HCT116 (cell line): ENCODE measurements around the gene PEAK1. TPM values are rescaled to one million over a fixed set of nuclear protein-coding genes. Genes with fewer than 3 reads are reported as not detected.

Experiments
- ATAC-seq: fragments of 200-7000 bp; cut with Tn5 transposase; 2 replicates; pipeline ENCODE4 v1.9.1; 2020; ENCODE audit warnings: mild to moderate bottlenecking, moderate library complexity
- BruUV-seq: library from RNA; stranded (reverse); fragments of 400-500 nt; replicated peaks from 2 replicates; lab custom pipeline; 2021; lab: Mats Ljungman, UMichigan
- CTCF ChIA-PET: fragments of 300-600 bp; sonication (Branson Sonifier 250); formaldehyde crosslinking; loops from one replicate; lab custom pipeline; 2021; ENCODE audit warnings: antibody characterized with exemption; lab: Charles Lee
- POLR2A ChIA-PET: fragments of 300-600, 350-600 bp; sonication (Branson Sonifier 250); formaldehyde crosslinking; loops from one replicate; lab custom pipeline; 2021; ENCODE audit warnings: antibody characterized with exemption; lab: Charles Lee
- RAD21 ChIA-PET, 2 experiments: fragments of 300-600 bp; sonication (Branson Sonifier 250); formaldehyde crosslinking; loops; one replicate each; lab custom pipeline; 2023; ENCODE audit warnings: low total read pairs in 2 of 2; ENCODE audit not compliant: uncharacterized antibody in 2 of 2, unreplicated experiment in 2 of 2, low non-redundant PET in 1 of 2; lab: Charles Lee
- DNase-seq: peaks from one replicate; pipeline ENCODE4 v3.0.0-alpha.2; 2010; ENCODE audit warnings: low read depth, low spot score
- H2AFZ ChIP-seq: fragments of 200-600 bp; shearing (Covaris generic), sonication (generic); 2 replicates; pipeline ENCODE4 v1.6.1; 2017; ENCODE audit warnings: low read depth, mixed run types, mixed read lengths, antibody characterized with exemption, low read length; ENCODE audit not compliant: poor library complexity, severe bottlenecking
- H3K27ac ChIP-seq: 2 replicates; pipeline ENCODE4 v1.5.1; 2012; ENCODE audit warnings: low read depth, low read length
- H3K27me3 ChIP-seq: fragments of 200-600 bp; sonication (generic); 2 replicates; pipeline ENCODE4 v1.6.1; 2016; ENCODE audit warnings: mixed run types, low read length, mixed read lengths; ENCODE audit not compliant: insufficient read depth
- H3K36me3 ChIP-seq, 2 experiments: fragments of 200-500 bp in 1 of 2; fragments of 200-600 bp in 1 of 2; sonication (Bioruptor generic) in 1 of 2; sonication (generic) in 1 of 2; 2 replicates each; pipeline versions ENCODE4 v1.5.1 to v1.6.1; 2014 to 2016; ENCODE audit warnings: low read length in 2 of 2, inconsistent platforms in 1 of 2, mixed read lengths in 1 of 2, mixed run types in 1 of 2; ENCODE audit not compliant: insufficient read depth in 2 of 2, control insufficient read depth in 1 of 2
- H3K4me1 ChIP-seq, 2 experiments: fragments of 200-600 bp in 1 of 2; sonication (generic) in 1 of 2; 2 replicates each; pipeline versions ENCODE4 v1.5.1 to v1.6.1; 2012 to 2017; ENCODE audit warnings: low read length in 2 of 2, inconsistent platforms in 1 of 2, mild to moderate bottlenecking in 1 of 2, mixed read lengths in 1 of 2, mixed run types in 1 of 2, moderate library complexity in 1 of 2; ENCODE audit not compliant: insufficient read depth in 2 of 2, control insufficient read depth in 1 of 2
- H3K4me2 ChIP-seq: fragments of 200-600 bp; sonication (generic); 2 replicates; pipeline ENCODE4 v1.6.1; 2017; ENCODE audit warnings: mixed run types, low read length, mixed read lengths
- H3K4me3 ChIP-seq, 2 experiments: fragments of 200-600 bp in 1 of 2; sonication (generic) in 1 of 2; replicated peaks in 1 of 2; 2 replicates each; pipeline ENCODE4 v1.5.1; 2011 to 2016; ENCODE audit warnings: low read length in 2 of 2, control low read depth in 1 of 2, low read depth in 1 of 2, mild to moderate bottlenecking in 1 of 2, mixed read lengths in 1 of 2, mixed run types in 1 of 2
- H3K79me2 ChIP-seq: fragments of 200-600 bp; sonication (generic); 2 replicates; pipeline ENCODE4 v1.6.1; 2017; ENCODE audit warnings: mild to moderate bottlenecking, mixed run types, low read length, moderate library complexity, mixed read lengths; ENCODE audit not compliant: insufficient read depth
- H3K9ac ChIP-seq: fragments of 200-600 bp; sonication (generic); 2 replicates; pipeline ENCODE4 v1.6.1; 2016; ENCODE audit warnings: low read length, mixed read lengths
- H3K9me2 ChIP-seq: fragments of 200-600 bp; sonication (generic), shearing (Covaris generic); 2 replicates; pipeline ENCODE4 v1.6.1; 2017; ENCODE audit warnings: mixed run types, mild to moderate bottlenecking, moderate library complexity; ENCODE audit not compliant: insufficient read depth
- H3K9me3 ChIP-seq, 2 experiments: fragments of 200-500 bp in 1 of 2; fragments of 200-600 bp in 1 of 2; sonication (Bioruptor generic) in 1 of 2; sonication (generic) in 1 of 2; 2 replicates each; pipeline ENCODE4 v1.6.1; 2014 to 2017; ENCODE audit warnings: low read length in 2 of 2, mixed read lengths in 2 of 2, inconsistent platforms in 1 of 2, low read depth in 1 of 2, mild to moderate bottlenecking in 1 of 2, mixed run types in 1 of 2, moderate library complexity in 1 of 2; ENCODE audit not compliant: control insufficient read depth in 1 of 2, insufficient read depth in 1 of 2
- H4K20me1 ChIP-seq: fragments of 200-600 bp; sonication (generic), shearing (Covaris generic); 2 replicates; pipeline ENCODE4 v1.6.1; 2017; ENCODE audit warnings: mixed run types, mild to moderate bottlenecking, moderate library complexity; ENCODE audit not compliant: insufficient read depth
- CTCF ChIP-seq, 3 experiments: fragments of 200-600 bp in 1 of 3; sonication (generic) in 1 of 3; IDR thresholded peaks in 2 of 3; conservative IDR thresholded peaks in 1 of 3; 2 replicates each; pipeline ENCODE4 v1.5.1; 2012 to 2017; ENCODE audit warnings: low read depth in 2 of 3, low read length in 2 of 3, antibody characterized with exemption in 1 of 3, borderline replicate concordance in 1 of 3, control low read depth in 1 of 3, mild to moderate bottlenecking in 1 of 3, mixed read lengths in 1 of 3, mixed run types in 1 of 3, moderate library complexity in 1 of 3; ENCODE audit not compliant: insufficient read depth in 1 of 3
- ELF1 ChIP-seq: IDR thresholded peaks from 2 replicates; pipeline ENCODE4 v1.6.1; 2012; ENCODE audit warnings: low read depth, borderline replicate concordance
- RAD21 ChIP-seq: IDR thresholded peaks from 2 replicates; pipeline ENCODE4 v1.6.1; 2012; ENCODE audit warnings: low read depth, mild to moderate bottlenecking
- intact Hi-C: fragments of 100-400 bp; cut with micrococcal nuclease; formaldehyde crosslinking; loops from 2 replicates; pipeline ENCODE4 v1.10.0; 2022
- total RNA-seq: library from RNA; stranded (reverse); gene quantifications from one replicate; pipeline ENCODE4 v1.2.1, GENCODE V29; 2021; ENCODE audit not compliant: unreplicated experiment

The PEAK1 gene
- total RNA-seq, 1 experiment from 2014 or later: 23.4 TPM

GRCh38 chr15:77107531-77108355 is 312.2 kb downstream of the PEAK1 start:
- no peak overlapping the region for H3K4me3 ChIP-seq
- no peaks in the 10 kb centered on the region for H3K36me3 ChIP-seq
- peak; percentile 95 for ATAC-seq
- H3K27me3 ChIP-seq: no peaks in the 10 kb centered on the region
- POLR2A ChIA-PET: interaction anchor here (1.8 kb wide), 1 partner anchor 435 kb away, joined by 6 read pairs; no protein-coding TSS in a partner anchor
- H3K4me2 ChIP-seq: no peak overlapping the region
- H2AFZ ChIP-seq: no peak overlapping the region
- no peak overlapping the region for H3K27ac ChIP-seq
- intact Hi-C loops: loop anchor here (1.0 to 2.0 kb wide), 2 partner anchors 389 to 436 kb away; no protein-coding TSS in a partner anchor
- DNase-seq: no peak
- BruUV-seq: no TSS peak
- H3K9ac ChIP-seq: no peak overlapping the region
- H3K9me2 ChIP-seq: no peaks in the 10 kb centered on the region
- H3K9me3 ChIP-seq: peaks cover 0 to 1% of the 10 kb centered on the region in 2 experiments; a peak in 1 of 4 replicates
- RAD21 ChIA-PET: interaction anchor here (0.6 to 2.1 kb wide), 4 partner anchors 22 to 436 kb away, joined by 3 to 9 read pairs (median 6); no protein-coding TSS in a partner anchor
- CTCF ChIA-PET: interaction anchor here (0.6 to 2.8 kb wide), 10 partner anchors 11 to 548 kb away, joined by 3 to 19 read pairs (median 4); partner anchors contain the start of gene LINGO1
- no peaks in the 10 kb centered on the region; a peak in 1 of 4 replicates for H3K4me1 ChIP-seq
- H4K20me1 ChIP-seq: no peaks in the 10 kb centered on the region
- no peaks in the 10 kb centered on the region for H3K79me2 ChIP-seq
- TF ChIP-seq ELF1 (no peak), RAD21 (peak; percentile 77), CTCF (IDR thresholded peaks at IDR 0.05 in 2 of 3, conservative IDR thresholded peaks at IDR 0.05 in 1 of 3; ENCODE audit: borderline replicate concordance in 1 of 3, insufficient read depth in 1 of 3, low read depth in 2 of 3, low read length in 2 of 3) (peak; percentile 66 to 80 (median 75); a peak in 5 of 6 replicates)
